ENCODE results near the gene RIMS1.

DNA sequence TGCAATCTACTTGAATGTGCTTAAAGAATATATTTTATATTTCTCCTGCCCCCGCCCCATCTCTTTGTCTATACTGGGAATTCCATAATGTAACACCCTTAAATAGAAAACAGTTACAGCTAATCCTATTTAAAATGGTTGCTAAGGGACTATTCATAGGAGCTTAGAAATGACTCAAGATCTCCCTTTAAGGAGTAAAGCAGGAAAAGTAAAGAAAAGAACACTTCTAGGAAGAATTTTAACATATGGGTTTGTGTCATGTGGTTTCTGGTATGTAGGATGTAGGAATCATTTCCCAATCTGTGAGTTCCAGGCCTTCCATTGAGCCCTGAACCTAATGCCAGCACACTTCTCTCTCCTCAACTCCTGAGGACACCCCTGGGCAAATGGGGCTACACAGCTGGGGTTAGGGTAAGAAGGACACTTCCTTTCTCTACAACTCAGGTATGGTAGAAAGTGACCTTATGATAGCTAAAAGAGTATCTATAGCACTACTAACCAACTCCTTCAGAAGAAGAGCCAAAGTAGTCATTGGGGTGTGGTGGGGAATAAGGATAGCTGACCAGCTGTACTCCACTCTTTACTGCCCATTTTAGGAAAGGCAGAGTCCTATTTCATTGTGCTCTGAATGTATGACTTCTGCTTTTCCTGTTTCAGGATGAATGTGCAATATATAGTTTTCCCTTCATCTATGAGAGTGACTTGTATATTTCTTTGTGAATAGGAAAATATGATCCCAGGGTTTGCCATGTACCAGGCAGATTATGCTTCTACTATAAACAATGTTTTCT lies 27.3 kb downstream of the RIMS1 start:
- TF ChIP-seq, protein P1, sequence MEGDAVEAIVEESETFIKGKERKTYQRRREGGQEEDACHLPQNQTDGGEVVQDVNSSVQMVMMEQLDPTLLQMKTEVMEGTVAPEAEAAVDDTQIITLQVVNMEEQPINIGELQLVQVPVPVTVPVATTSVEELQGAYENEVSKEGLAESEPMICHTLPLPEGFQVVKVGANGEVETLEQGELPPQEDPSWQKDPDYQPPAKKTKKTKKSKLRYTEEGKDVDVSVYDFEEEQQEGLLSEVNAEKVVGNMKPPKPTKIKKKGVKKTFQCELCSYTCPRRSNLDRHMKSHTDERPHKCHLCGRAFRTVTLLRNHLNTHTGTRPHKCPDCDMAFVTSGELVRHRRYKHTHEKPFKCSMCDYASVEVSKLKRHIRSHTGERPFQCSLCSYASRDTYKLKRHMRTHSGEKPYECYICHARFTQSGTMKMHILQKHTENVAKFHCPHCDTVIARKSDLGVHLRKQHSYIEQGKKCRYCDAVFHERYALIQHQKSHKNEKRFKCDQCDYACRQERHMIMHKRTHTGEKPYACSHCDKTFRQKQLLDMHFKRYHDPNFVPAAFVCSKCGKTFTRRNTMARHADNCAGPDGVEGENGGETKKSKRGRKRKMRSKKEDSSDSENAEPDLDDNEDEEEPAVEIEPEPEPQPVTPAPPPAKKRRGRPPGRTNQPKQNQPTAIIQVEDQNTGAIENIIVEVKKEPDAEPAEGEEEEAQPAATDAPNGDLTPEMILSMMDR (IDR thresholded peaks at IDR 0.05; ENCODE audit: low read length) = no peak
- TF ChIP-seq EZH2 (optimal IDR thresholded peaks at IDR 0.05; ENCODE audit: low read depth, low read length) (no peak), EZH2phosphoT487 (IDR thresholded peaks at IDR 0.05; ENCODE audit: low read length) (no peak)
